ENCODE results near the gene ZDHHC16.
"Not testable (repeated sequence)": the region's sequence is repeated elsewhere in the genome, so short reads cannot be mapped to it uniquely, and the experiment has no call there.

The ZDHHC16 gene

GRCh38 chr10:97435211-97435610, 10.8 kb upstream of the ZDHHC16 start:
- no peak for DNase-seq

- no peak for DNase-seq
These were observed 3.7 kb upstream of the ZDHHC16 start for GRCh38 chr10:97442277-97442676.

- no peak for DNase-seq
These were observed 1.8 kb upstream of the ZDHHC16 start for GRCh38 chr10:97444212-97444611.

GRCh38 chr10:97445357-97445721, 636 bp upstream of the ZDHHC16 start:
- DNase-seq = no peak

- DNase-seq = no peak
These were observed 4.9 kb downstream of the ZDHHC16 start for GRCh38 chr10:97450828-97451227.

- DNase-seq = no peak
These were observed 5.6 kb downstream of the ZDHHC16 start for GRCh38 chr10:97451605-97452004.

GRCh38 chr10:97452352-97452751, 6.4 kb downstream of the ZDHHC16 start:
- no peak for DNase-seq

GRCh38 chr10:97454330-97455036, 8.5 kb downstream of the ZDHHC16 start:
- peak in 1 of 2 experiments; percentile 20 for DNase-seq

- no peak for DNase-seq
These were observed 10.2 kb downstream of the ZDHHC16 start for GRCh38 chr10:97456034-97456685.

GRCh38 chr10:97456686-97457065, 10.7 kb downstream of the ZDHHC16 start:
- no peak for DNase-seq

- no peak for DNase-seq
These were observed 13.1 kb downstream of the ZDHHC16 start for GRCh38 chr10:97459111-97459510.

GRCh38 chr10:97459933-97460332, 14.0 kb downstream of the ZDHHC16 start:
- no peak for DNase-seq

- DNase-seq = no peak
These were observed 16.3 kb downstream of the ZDHHC16 start for GRCh38 chr10:97462309-97462708.

GRCh38 chr10:97463363-97464132, 17.6 kb downstream of the ZDHHC16 start:
- peak in 1 of 2 experiments; percentile 39 for DNase-seq

GRCh38 chr10:97464226-97464625, 18.3 kb downstream of the ZDHHC16 start:
- no peak for DNase-seq

- DNase-seq = no peak
These were observed 20.0 kb downstream of the ZDHHC16 start for GRCh38 chr10:97465982-97466381.

GRCh38 chr10:97466755-97467154, 20.8 kb downstream of the ZDHHC16 start:
- DNase-seq = no peak

GRCh38 chr10:97468162-97468561, 22.2 kb downstream of the ZDHHC16 start:
- no peak for DNase-seq

GRCh38 chr10:97468781-97469180, 22.8 kb downstream of the ZDHHC16 start:
- not testable (repeated sequence) for DNase-seq

GRCh38 chr10:97474918-97475317, 28.9 kb downstream of the ZDHHC16 start:
- DNase-seq = no peak

GRCh38 chr10:97475936-97476594, 30.1 kb downstream of the ZDHHC16 start:
- no peak for DNase-seq

GRCh38 chr10:97479410-97479809, 33.4 kb downstream of the ZDHHC16 start:
- DNase-seq = not testable (repeated sequence)

- DNase-seq = no peak
These were observed 34.0 kb downstream of the ZDHHC16 start for GRCh38 chr10:97479939-97480338.
